HCT116 (cell line): ENCODE measurements around the gene GABBR1. TPM values are rescaled to one million over a fixed set of nuclear protein-coding genes. Genes with fewer than 3 reads are reported as not detected.

ENCODE experiments used
- ATAC-seq: fragments of 200-7000 bp; cut with Tn5 transposase; 2 replicates; pipeline ENCODE4 v1.9.1; 2020; ENCODE audit warnings: mild to moderate bottlenecking, moderate library complexity
- BruUV-seq: library from RNA; stranded (reverse); fragments of 400-500 nt; replicated peaks from 2 replicates; lab custom pipeline; 2021; lab: Mats Ljungman, UMichigan
- CTCF ChIA-PET: fragments of 300-600 bp; sonication (Branson Sonifier 250); formaldehyde crosslinking; loops from one replicate; lab custom pipeline; 2021; ENCODE audit warnings: antibody characterized with exemption; lab: Charles Lee
- POLR2A ChIA-PET: fragments of 300-600, 350-600 bp; sonication (Branson Sonifier 250); formaldehyde crosslinking; loops from one replicate; lab custom pipeline; 2021; ENCODE audit warnings: antibody characterized with exemption; lab: Charles Lee
- RAD21 ChIA-PET, 2 experiments: fragments of 300-600 bp; sonication (Branson Sonifier 250); formaldehyde crosslinking; loops; one replicate each; lab custom pipeline; 2023; ENCODE audit warnings: low total read pairs in 2 of 2; ENCODE audit not compliant: uncharacterized antibody in 2 of 2, unreplicated experiment in 2 of 2, low non-redundant PET in 1 of 2; lab: Charles Lee
- DNase-seq: peaks from one replicate; pipeline ENCODE4 v3.0.0-alpha.2; 2010; ENCODE audit warnings: low read depth, low spot score
- H2AFZ ChIP-seq: fragments of 200-600 bp; shearing (Covaris generic), sonication (generic); 2 replicates; pipeline ENCODE4 v1.6.1; 2017; ENCODE audit warnings: low read depth, mixed run types, mixed read lengths, antibody characterized with exemption, low read length; ENCODE audit not compliant: poor library complexity, severe bottlenecking
- H3K27ac ChIP-seq: 2 replicates; pipeline ENCODE4 v1.5.1; 2012; ENCODE audit warnings: low read depth, low read length
- H3K27me3 ChIP-seq: fragments of 200-600 bp; sonication (generic); 2 replicates; pipeline ENCODE4 v1.6.1; 2016; ENCODE audit warnings: mixed run types, low read length, mixed read lengths; ENCODE audit not compliant: insufficient read depth
- H3K36me3 ChIP-seq, 2 experiments: fragments of 200-500 bp in 1 of 2; fragments of 200-600 bp in 1 of 2; sonication (Bioruptor generic) in 1 of 2; sonication (generic) in 1 of 2; 2 replicates each; pipeline versions ENCODE4 v1.5.1 to v1.6.1; 2014 to 2016; ENCODE audit warnings: low read length in 2 of 2, inconsistent platforms in 1 of 2, mixed read lengths in 1 of 2, mixed run types in 1 of 2; ENCODE audit not compliant: insufficient read depth in 2 of 2, control insufficient read depth in 1 of 2
- H3K4me1 ChIP-seq, 2 experiments: fragments of 200-600 bp in 1 of 2; sonication (generic) in 1 of 2; 2 replicates each; pipeline versions ENCODE4 v1.5.1 to v1.6.1; 2012 to 2017; ENCODE audit warnings: low read length in 2 of 2, inconsistent platforms in 1 of 2, mild to moderate bottlenecking in 1 of 2, mixed read lengths in 1 of 2, mixed run types in 1 of 2, moderate library complexity in 1 of 2; ENCODE audit not compliant: insufficient read depth in 2 of 2, control insufficient read depth in 1 of 2
- H3K4me2 ChIP-seq: fragments of 200-600 bp; sonication (generic); 2 replicates; pipeline ENCODE4 v1.6.1; 2017; ENCODE audit warnings: mixed run types, low read length, mixed read lengths
- H3K4me3 ChIP-seq, 2 experiments: fragments of 200-600 bp in 1 of 2; sonication (generic) in 1 of 2; replicated peaks in 1 of 2; 2 replicates each; pipeline ENCODE4 v1.5.1; 2011 to 2016; ENCODE audit warnings: low read length in 2 of 2, control low read depth in 1 of 2, low read depth in 1 of 2, mild to moderate bottlenecking in 1 of 2, mixed read lengths in 1 of 2, mixed run types in 1 of 2
- H3K79me2 ChIP-seq: fragments of 200-600 bp; sonication (generic); 2 replicates; pipeline ENCODE4 v1.6.1; 2017; ENCODE audit warnings: mild to moderate bottlenecking, mixed run types, low read length, moderate library complexity, mixed read lengths; ENCODE audit not compliant: insufficient read depth
- H3K9ac ChIP-seq: fragments of 200-600 bp; sonication (generic); 2 replicates; pipeline ENCODE4 v1.6.1; 2016; ENCODE audit warnings: low read length, mixed read lengths
- H3K9me2 ChIP-seq: fragments of 200-600 bp; sonication (generic), shearing (Covaris generic); 2 replicates; pipeline ENCODE4 v1.6.1; 2017; ENCODE audit warnings: mixed run types, mild to moderate bottlenecking, moderate library complexity; ENCODE audit not compliant: insufficient read depth
- H3K9me3 ChIP-seq, 2 experiments: fragments of 200-500 bp in 1 of 2; fragments of 200-600 bp in 1 of 2; sonication (Bioruptor generic) in 1 of 2; sonication (generic) in 1 of 2; 2 replicates each; pipeline ENCODE4 v1.6.1; 2014 to 2017; ENCODE audit warnings: low read length in 2 of 2, mixed read lengths in 2 of 2, inconsistent platforms in 1 of 2, low read depth in 1 of 2, mild to moderate bottlenecking in 1 of 2, mixed run types in 1 of 2, moderate library complexity in 1 of 2; ENCODE audit not compliant: control insufficient read depth in 1 of 2, insufficient read depth in 1 of 2
- H4K20me1 ChIP-seq: fragments of 200-600 bp; sonication (generic), shearing (Covaris generic); 2 replicates; pipeline ENCODE4 v1.6.1; 2017; ENCODE audit warnings: mixed run types, mild to moderate bottlenecking, moderate library complexity; ENCODE audit not compliant: insufficient read depth
- ATF3 ChIP-seq: IDR thresholded peaks from 2 replicates; pipeline ENCODE4 v1.6.1; 2012
- CBX3 ChIP-seq: IDR thresholded peaks from 2 replicates; pipeline ENCODE4 v1.6.1; 2012; ENCODE audit warnings: low read depth
- CEBPB ChIP-seq: IDR thresholded peaks from 2 replicates; pipeline ENCODE4 v1.6.1; 2012; ENCODE audit warnings: low read depth
- CTCF ChIP-seq, 3 experiments: fragments of 200-600 bp in 1 of 3; sonication (generic) in 1 of 3; IDR thresholded peaks in 2 of 3; conservative IDR thresholded peaks in 1 of 3; 2 replicates each; pipeline ENCODE4 v1.5.1; 2012 to 2017; ENCODE audit warnings: low read depth in 2 of 3, low read length in 2 of 3, antibody characterized with exemption in 1 of 3, borderline replicate concordance in 1 of 3, control low read depth in 1 of 3, mild to moderate bottlenecking in 1 of 3, mixed read lengths in 1 of 3, mixed run types in 1 of 3, moderate library complexity in 1 of 3; ENCODE audit not compliant: insufficient read depth in 1 of 3
- ELF1 ChIP-seq: IDR thresholded peaks from 2 replicates; pipeline ENCODE4 v1.6.1; 2012; ENCODE audit warnings: low read depth, borderline replicate concordance
- EZH2 ChIP-seq: fragments of 200-600 bp; sonication (generic); IDR thresholded peaks from 2 replicates; pipeline ENCODE4 v1.6.1; 2017; ENCODE audit warnings: antibody characterized with exemption, mixed run types
- JUND ChIP-seq: IDR thresholded peaks from 2 replicates; pipeline ENCODE4 v1.6.1; 2012
- MAX ChIP-seq: IDR thresholded peaks from 2 replicates; pipeline ENCODE4 v1.6.1; 2012
- POLR2AphosphoS5 ChIP-seq: IDR thresholded peaks from 2 replicates; pipeline ENCODE4 v1.6.1; 2011; ENCODE audit warnings: mild to moderate bottlenecking, low read depth, low read length, moderate library complexity
- RAD21 ChIP-seq: IDR thresholded peaks from 2 replicates; pipeline ENCODE4 v1.6.1; 2012; ENCODE audit warnings: low read depth, mild to moderate bottlenecking
- REST ChIP-seq: IDR thresholded peaks from 2 replicates; pipeline ENCODE4 v1.6.1; 2012; ENCODE audit warnings: low read depth
- SIN3A ChIP-seq: IDR thresholded peaks from 2 replicates; pipeline ENCODE4 v1.6.1; 2012; ENCODE audit warnings: low read depth
- SP1 ChIP-seq: IDR thresholded peaks from 2 replicates; pipeline ENCODE4 v1.6.1; 2012; ENCODE audit warnings: low read depth
- SRF ChIP-seq: IDR thresholded peaks from 2 replicates; pipeline ENCODE4 v1.6.1; 2012; ENCODE audit warnings: low read depth
- TCF7L2 ChIP-seq: IDR thresholded peaks from 2 replicates; pipeline ENCODE4 v1.7.0; 2011; ENCODE audit warnings: borderline replicate concordance, inconsistent platforms; ENCODE audit not compliant: insufficient read depth, insufficient read length; ENCODE audit errors: extremely low read depth
- YY1 ChIP-seq: IDR thresholded peaks from 2 replicates; pipeline ENCODE4 v1.6.1; 2011; ENCODE audit warnings: low read length, low read depth, moderate library complexity, mild to moderate bottlenecking; ENCODE audit not compliant: insufficient replicate concordance; ENCODE audit errors: extremely low read depth
- ZBTB33 ChIP-seq: IDR thresholded peaks from 2 replicates; pipeline ENCODE4 v1.6.1; 2011; ENCODE audit warnings: mild to moderate bottlenecking, low read length, moderate library complexity; ENCODE audit not compliant: insufficient replicate concordance; ENCODE audit errors: extremely low read depth
- ZNF274 ChIP-seq: fragments of 200-500 bp; sonication (Bioruptor generic); IDR thresholded peaks from 2 replicates; pipeline ENCODE4 v1.6.1; 2014; ENCODE audit warnings: mild to moderate bottlenecking, low read depth, low read length, inconsistent platforms
- intact Hi-C: fragments of 100-400 bp; cut with micrococcal nuclease; formaldehyde crosslinking; loops from 2 replicates; pipeline ENCODE4 v1.10.0; 2022
- total RNA-seq: library from RNA; stranded (reverse); gene quantifications from one replicate; pipeline ENCODE4 v1.2.1, GENCODE V29; 2021; ENCODE audit not compliant: unreplicated experiment

Gene GABBR1
- total RNA-seq, 1 experiment from 2014 or later, result 43.4 TPM

GRCh38 chr6:29567991-29568390 is 65.0 kb downstream of the GABBR1 start:
- intact Hi-C loops, result no loop called here
- ChIA-PET RAD21 (no interaction called here), CTCF (no interaction called here), POLR2A (interaction anchor here (0.7 kb wide), 1 partner anchor 383 kb away, joined by 3 read pairs; no protein-coding TSS in a partner anchor)
- peaks cover 9% of the 10 kb centered on the region for H3K27me3 ChIP-seq
- BruUV-seq, result no TSS peak
- H3K27ac ChIP-seq, result no peak overlapping the region
- no peak overlapping the region for H2AFZ ChIP-seq
- H3K79me2 ChIP-seq, result no peaks in the 10 kb centered on the region
- no peak overlapping the region for H3K9ac ChIP-seq
- no peaks in the 10 kb centered on the region for H3K9me2 ChIP-seq
- DNase-seq, result no peak
- H3K4me2 ChIP-seq, result no peak overlapping the region
- no peak for ATAC-seq
- H3K4me3 ChIP-seq, result no peak overlapping the region
- H3K4me1 ChIP-seq, result no peaks in the 10 kb centered on the region
- H3K9me3 ChIP-seq, result no peaks in the 10 kb centered on the region
- no peaks in the 10 kb centered on the region for H3K36me3 ChIP-seq
- no peaks in the 10 kb centered on the region for H4K20me1 ChIP-seq
- TF ChIP-seq ZBTB33 (no peak), ELF1 (no peak), SRF (no peak), CEBPB (no peak), TCF7L2 (no peak), YY1 (no peak), CTCF (IDR thresholded peaks at IDR 0.05 in 2 of 3, conservative IDR thresholded peaks at IDR 0.05 in 1 of 3; ENCODE audit: borderline replicate concordance in 1 of 3, insufficient read depth in 1 of 3, low read depth in 2 of 3, low read length in 2 of 3) (no peak), SP1 (no peak), ATF3 (no peak), ZNF274 (no peak), CBX3 (no peak), JUND (no peak), EZH2 (no peak), RAD21 (no peak), REST (no peak), SIN3A (no peak), POLR2AphosphoS5 (no peak), MAX (no peak)
